SU-DHL-6 (cell line): ENCODE measurements around the gene CHMP2B.

ENCODE experiments used
- EZH2phosphoT487 ChIP-seq: fragments of 200-600 bp; sonication (generic), shearing (Covaris generic); conservative IDR thresholded peaks from 2 replicates; pipeline ENCODE4 v1.6.1; 2018; ENCODE audit warnings: mild to moderate bottlenecking, antibody characterized with exemption, low read length, moderate library complexity, mixed read lengths
- TF ChIP-seq, protein P1 (sequence below): fragments of 200-600 bp; sonication (generic); IDR thresholded peaks from one replicate; pipeline ENCODE4 v1.5.1; 2017; ENCODE audit warnings: antibody characterized with exemption, mild to moderate bottlenecking, low read length, moderate library complexity; ENCODE audit not compliant: insufficient read depth, poor library complexity, severe bottlenecking

DNA sequence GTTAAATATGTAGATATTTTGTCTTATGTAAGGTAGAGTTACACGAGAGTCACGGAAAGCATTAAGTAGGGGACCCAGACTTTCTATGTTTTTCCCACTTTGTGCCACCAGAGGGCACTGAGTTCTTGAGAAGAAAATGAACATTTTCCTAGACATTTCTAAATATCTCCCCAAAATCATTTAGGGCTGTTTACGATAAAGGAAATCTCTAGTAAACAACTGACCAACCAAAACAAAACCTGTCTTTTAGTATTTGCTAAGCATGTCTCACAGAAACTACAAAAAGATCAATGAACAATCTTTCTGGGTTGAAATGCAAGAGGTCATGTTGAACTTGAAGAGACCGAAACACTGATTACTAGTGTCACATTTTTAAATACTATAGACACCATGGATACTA lies 33.2 kb downstream of the CHMP2B start:
- TF ChIP-seq, protein P1, sequence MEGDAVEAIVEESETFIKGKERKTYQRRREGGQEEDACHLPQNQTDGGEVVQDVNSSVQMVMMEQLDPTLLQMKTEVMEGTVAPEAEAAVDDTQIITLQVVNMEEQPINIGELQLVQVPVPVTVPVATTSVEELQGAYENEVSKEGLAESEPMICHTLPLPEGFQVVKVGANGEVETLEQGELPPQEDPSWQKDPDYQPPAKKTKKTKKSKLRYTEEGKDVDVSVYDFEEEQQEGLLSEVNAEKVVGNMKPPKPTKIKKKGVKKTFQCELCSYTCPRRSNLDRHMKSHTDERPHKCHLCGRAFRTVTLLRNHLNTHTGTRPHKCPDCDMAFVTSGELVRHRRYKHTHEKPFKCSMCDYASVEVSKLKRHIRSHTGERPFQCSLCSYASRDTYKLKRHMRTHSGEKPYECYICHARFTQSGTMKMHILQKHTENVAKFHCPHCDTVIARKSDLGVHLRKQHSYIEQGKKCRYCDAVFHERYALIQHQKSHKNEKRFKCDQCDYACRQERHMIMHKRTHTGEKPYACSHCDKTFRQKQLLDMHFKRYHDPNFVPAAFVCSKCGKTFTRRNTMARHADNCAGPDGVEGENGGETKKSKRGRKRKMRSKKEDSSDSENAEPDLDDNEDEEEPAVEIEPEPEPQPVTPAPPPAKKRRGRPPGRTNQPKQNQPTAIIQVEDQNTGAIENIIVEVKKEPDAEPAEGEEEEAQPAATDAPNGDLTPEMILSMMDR = peak; percentile 48
- no peak for TF ChIP-seq EZH2phosphoT487
